HG03025 (cell line): ENCODE data around the gene PARP4.
"Not testable (repeated sequence)": the region's sequence is repeated elsewhere in the genome, so short reads cannot be mapped to it uniquely, and the experiment has no call there.

Source experiments
- ATAC-seq: cut with Tn5 transposase; IDR thresholded peaks from one replicate; pipeline ENCODE4 v1.9.1; 2021; ENCODE audit warnings: mild to moderate bottlenecking, moderate library complexity; ENCODE audit not compliant: unreplicated experiment, low FRiP score

The PARP4 gene

GRCh38 chr13:24506698-24507335 lies 5.8 kb downstream of the PARP4 start:
- ATAC-seq = no peak

DNA sequence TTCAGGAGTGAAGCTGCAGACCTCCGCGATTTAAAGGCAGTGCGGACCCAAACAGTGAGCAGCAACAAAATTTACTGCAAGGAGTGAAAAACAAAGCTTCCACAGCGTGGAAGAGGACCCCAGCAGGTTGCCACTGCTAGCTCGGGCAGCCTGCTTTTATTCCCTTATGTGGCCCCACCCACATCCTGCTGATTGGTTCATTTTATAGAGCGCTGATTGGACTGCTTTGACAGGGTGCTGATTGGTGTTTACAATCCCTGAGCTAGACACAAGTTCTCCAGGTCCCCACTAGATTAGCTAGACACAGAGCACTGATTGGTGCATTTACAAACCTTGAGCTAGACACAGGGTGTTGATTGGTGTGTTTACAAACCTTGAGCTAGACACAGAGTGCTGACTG lies 6.3 kb downstream of the PARP4 start:
- ATAC-seq = not testable (repeated sequence)

GRCh38 chr13:24505756-24506155 lies 6.8 kb downstream of the PARP4 start:
- no peak for ATAC-seq

GRCh38 chr13:24505256-24505655 lies 7.3 kb downstream of the PARP4 start:
- ATAC-seq = no peak

DNA sequence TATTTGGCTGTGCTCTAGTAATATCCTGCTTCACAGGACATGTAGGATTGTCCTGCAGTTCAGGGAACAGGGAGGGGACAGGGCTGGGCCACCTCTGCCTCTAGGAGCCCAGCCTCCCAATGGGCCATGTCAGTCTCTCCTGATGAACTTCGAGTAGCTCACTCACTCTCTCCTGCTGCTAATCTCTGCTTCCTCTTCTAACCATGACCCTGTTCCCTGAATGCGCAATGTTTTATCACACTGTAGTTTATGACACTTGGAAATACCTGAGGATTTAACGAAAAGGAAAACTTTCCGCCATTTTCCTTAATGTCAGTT lies 9.2 kb downstream of the PARP4 start:
- ATAC-seq = no peak

DNA sequence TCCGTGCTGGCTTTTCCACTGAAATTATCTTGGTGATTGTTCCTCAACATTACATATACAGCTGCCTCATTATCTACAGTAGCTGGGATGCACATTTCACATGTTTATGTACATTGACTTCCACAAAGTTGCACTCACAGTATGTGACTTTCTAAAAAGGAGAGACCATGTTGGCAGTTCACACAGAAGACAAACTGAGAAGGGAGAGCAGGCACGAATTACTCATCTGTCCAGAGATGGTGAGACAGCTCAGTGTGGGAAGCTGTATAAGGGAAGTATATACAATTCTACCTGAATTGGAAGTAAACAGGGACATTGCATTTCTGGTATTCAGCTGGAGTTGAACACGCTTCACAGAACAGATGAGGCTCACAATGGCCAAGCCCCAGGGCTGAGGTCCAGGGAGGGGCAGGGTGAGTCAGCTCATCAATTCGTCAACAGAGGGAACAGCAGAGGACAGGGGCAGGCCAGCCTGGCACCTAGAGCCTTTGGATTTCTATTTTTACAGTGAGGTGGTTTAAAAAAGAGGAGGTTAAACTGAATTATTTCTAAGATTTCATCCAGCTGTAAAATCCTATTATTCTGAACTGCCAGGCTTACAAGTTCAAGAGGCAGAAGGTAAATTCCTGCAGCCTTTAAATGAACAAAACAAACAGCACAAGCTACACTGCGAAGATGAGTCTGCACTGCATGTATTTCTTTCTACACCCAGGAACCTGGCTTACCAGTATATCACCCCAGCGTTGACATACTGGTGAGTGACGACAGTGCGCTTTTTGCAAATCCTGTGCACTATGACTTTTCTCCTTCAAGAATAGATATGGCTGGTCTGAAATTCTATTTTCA lies 9.8 kb downstream of the PARP4 start:
- ATAC-seq = no peak

GRCh38 chr13:24500977-24501376 lies 11.6 kb downstream of the PARP4 start:
- ATAC-seq = no peak

- no peak for ATAC-seq
Measured at GRCh38 chr13:24497742-24498141, 14.8 kb downstream of the PARP4 start.

DNA sequence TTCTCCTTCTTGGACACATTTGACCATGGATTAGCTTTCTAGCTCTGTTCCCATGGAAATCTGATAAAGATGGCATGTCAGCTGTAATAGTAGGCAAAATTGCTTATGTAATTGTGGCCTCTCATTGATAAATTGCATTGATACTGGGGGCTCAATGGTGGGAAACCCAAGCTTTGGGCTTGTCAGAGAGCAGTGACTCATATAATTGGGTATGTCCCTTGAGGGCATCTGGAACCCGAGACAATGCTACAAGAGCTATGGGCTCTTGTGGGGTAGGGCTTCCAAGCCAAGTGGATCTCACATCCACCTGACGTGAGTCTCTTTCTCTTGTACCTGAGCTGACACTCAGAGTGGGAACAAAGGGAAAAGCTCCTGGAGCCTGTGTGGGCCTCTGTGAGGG lies 16.3 kb downstream of the PARP4 start:
- not testable (repeated sequence) for ATAC-seq

- no peak for ATAC-seq
Measured at GRCh38 chr13:24495151-24495729, 17.3 kb downstream of the PARP4 start.

- ATAC-seq = no peak
Measured at GRCh38 chr13:24493356-24493755, 19.2 kb downstream of the PARP4 start.

GRCh38 chr13:24491845-24492244 lies 20.7 kb downstream of the PARP4 start:
- no peak for ATAC-seq

DNA sequence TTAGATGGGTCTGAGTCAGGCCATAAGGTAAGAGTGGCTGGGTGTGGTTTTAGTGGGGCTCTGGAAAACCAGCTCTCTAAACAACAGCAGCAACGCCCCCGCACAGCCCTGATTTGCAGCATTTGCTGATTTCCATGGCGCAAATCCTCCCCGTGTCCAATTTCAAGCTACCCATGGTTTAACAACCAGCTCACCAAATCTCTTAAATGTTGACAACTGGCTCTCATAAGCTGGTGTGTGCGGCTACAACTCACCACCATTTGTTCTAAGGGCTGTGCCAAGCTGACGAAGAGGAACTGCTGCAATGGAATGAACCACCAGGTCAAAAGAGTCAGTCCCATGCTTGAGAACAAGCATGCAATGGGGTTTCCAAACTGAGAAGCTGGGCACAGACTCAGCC lies 22.9 kb downstream of the PARP4 start:
- ATAC-seq = no peak

DNA sequence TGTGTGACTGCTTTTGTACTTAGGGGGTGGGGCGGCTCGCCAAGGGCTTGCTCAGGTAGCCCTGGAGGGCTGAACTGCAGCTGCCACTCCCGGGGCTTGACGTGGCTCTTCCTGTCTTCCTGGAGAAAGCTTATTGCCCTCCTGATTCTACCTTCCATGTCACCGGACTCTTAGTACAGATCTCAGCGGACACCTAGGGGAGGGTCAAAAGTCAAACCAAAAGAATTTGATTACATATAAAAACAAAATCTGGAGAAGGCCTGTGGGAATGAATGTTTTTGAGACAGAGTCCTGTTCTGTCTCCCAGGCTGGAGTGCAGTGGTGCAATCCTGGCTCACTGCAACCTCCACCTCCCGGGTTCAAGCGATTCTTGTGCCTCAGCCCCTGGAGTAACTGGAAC lies 24.5 kb downstream of the PARP4 start:
- not testable (repeated sequence) for ATAC-seq

- ATAC-seq = not testable (repeated sequence)
Measured at GRCh38 chr13:24486017-24486657, 26.4 kb downstream of the PARP4 start.

GRCh38 chr13:24473686-24474085 lies 38.9 kb downstream of the PARP4 start:
- no peak for ATAC-seq

- ATAC-seq = not testable (repeated sequence)
Measured at GRCh38 chr13:24472129-24472528, 40.4 kb downstream of the PARP4 start.

- ATAC-seq = no peak
Measured at GRCh38 chr13:24463078-24463477, 49.5 kb downstream of the PARP4 start.

DNA sequence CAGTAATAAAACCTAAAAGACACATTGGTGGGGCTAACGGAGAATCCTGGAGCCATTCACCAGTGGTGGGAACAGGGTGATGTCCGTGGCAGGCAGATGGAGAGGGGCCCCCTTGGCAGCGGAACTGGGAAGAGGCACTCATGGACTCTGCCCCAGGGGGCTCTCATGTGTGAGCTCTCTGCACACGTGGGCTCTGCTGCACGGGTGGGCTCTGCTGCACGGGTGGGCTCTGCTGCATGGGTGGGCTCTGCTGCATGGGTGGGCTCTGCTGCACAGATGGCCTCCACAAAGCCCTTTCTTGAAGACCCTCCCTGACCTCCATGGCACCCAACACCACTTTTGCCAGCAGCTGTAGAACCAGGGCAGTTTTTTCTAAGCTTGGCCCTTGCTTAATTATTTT lies 52.3 kb downstream of the PARP4 start:
- no peak for ATAC-seq

DNA sequence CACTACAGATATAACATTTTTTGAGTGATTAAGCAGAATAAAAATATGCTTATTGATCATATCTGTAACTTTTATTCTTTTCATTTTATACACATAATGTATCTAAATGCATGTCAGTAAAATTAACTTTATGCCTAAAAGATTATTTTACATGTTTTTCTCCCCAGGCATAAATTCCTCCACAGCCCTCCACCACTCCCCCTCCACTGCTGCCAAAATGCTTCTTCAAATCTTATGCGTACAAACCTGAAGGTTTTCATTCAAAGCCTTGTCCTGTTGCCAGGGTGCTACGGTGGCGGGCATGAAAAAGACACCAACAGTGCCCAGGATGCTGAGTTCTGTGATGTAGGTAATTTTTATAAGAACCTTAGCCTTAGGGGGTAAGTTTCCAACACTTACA lies 52.9 kb downstream of the PARP4 start:
- no peak for ATAC-seq

DNA sequence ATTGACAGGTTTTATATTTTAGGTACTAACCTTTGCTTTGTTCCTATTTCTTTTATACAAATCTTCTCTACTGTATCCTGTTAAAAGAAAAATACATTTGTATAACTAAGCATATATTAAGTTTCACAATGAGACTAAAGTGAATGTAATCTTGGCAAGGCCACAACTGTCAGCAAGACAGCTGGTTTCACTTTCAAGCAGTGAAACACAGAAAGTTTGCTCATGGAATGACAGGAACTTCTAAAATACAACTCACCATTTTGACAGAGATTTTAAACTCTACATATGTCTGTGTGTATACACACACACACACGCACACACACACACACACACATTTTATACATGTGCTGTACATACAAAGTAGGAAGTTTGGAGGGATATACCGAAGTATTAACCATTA lies 53.3 kb downstream of the PARP4 start:
- no peak for ATAC-seq
